Keratinocyte (primary cell): Measurements from ENCODE around the gene IL18RAP. TPM values are rescaled to one million over a fixed set of nuclear protein-coding genes. Genes with fewer than 3 reads are reported as not detected.

Experiments
- DNase-seq: peaks from one replicate; pipeline ENCODE4 v3.0.0-alpha.2; 2011; ENCODE audit warnings: low read depth, missing footprints, low spot score
- FAIRE-seq: peaks from 2 replicates; lab custom pipeline; 2011; peaks lifted over from hg19 to GRCh38; lab: Jason Lieb, UNC
- H2AFZ ChIP-seq: 2 replicates; pipeline ENCODE4 v1.6.0; 2012; ENCODE audit warnings: low read length, control low read depth, inconsistent platforms; ENCODE audit not compliant: control insufficient read depth
- H3K27ac ChIP-seq: 2 replicates; pipeline ENCODE4 v1.5.1; 2011; ENCODE audit warnings: low read length; ENCODE audit not compliant: control insufficient read depth, insufficient read depth
- H3K27me3 ChIP-seq: 3 replicates; pipeline ENCODE4 v1.6.0; 2011; ENCODE audit warnings: low read length; ENCODE audit not compliant: control insufficient read depth, insufficient read depth; ENCODE audit errors: extremely low read depth
- H3K36me3 ChIP-seq, 2 experiments: 2 replicates in 1 of 2; 3 replicates in 1 of 2; pipeline ENCODE4 v1.5.1; 2011; ENCODE audit warnings: low read length in 2 of 2, mild to moderate bottlenecking in 1 of 2; ENCODE audit not compliant: control insufficient read depth in 2 of 2, insufficient read depth in 2 of 2; ENCODE audit errors: extremely low read depth in 1 of 2
- H3K4me1 ChIP-seq: 3 replicates; pipeline ENCODE4 v1.5.1; 2011; ENCODE audit warnings: low read length; ENCODE audit not compliant: control insufficient read depth, insufficient read depth; ENCODE audit errors: extremely low read depth
- H3K4me2 ChIP-seq: 3 replicates; pipeline ENCODE4 v1.6.0; 2011; ENCODE audit warnings: low read depth, low read length; ENCODE audit not compliant: control insufficient read depth, insufficient read depth; ENCODE audit errors: extremely low read depth
- H3K4me3 ChIP-seq, 3 experiments: fragments of 200-600 bp in 1 of 3; sonication (generic) in 1 of 3; 2 replicates in 2 of 3; 3 replicates in 1 of 3; pipeline ENCODE4 v1.5.1; 2011 to 2016; ENCODE audit warnings: low read length in 3 of 3, mild to moderate bottlenecking in 3 of 3, control low read depth in 2 of 3, inconsistent platforms in 1 of 3, low read depth in 1 of 3, mixed read lengths in 1 of 3, mixed run types in 1 of 3, moderate library complexity in 1 of 3; ENCODE audit not compliant: control insufficient read depth in 2 of 3, insufficient read depth in 2 of 3; ENCODE audit errors: extremely low read depth in 1 of 3
- H3K79me2 ChIP-seq: 2 replicates; pipeline ENCODE4 v1.6.0; 2012; ENCODE audit warnings: low read length; ENCODE audit not compliant: control insufficient read depth, insufficient read depth
- H3K9ac ChIP-seq: 3 replicates; pipeline ENCODE4 v1.6.0; 2011; ENCODE audit warnings: low read length; ENCODE audit not compliant: control insufficient read depth, insufficient read depth; ENCODE audit errors: extremely low read depth
- H3K9me1 ChIP-seq: 3 replicates; pipeline ENCODE4 v1.6.0; 2011; ENCODE audit warnings: low read length; ENCODE audit not compliant: control insufficient read depth, insufficient read depth; ENCODE audit errors: extremely low read depth
- H3K9me3 ChIP-seq: 2 replicates; pipeline ENCODE4 v1.5.1; 2012; ENCODE audit warnings: low read depth, low read length; ENCODE audit not compliant: control insufficient read depth
- H4K20me1 ChIP-seq: 3 replicates; pipeline ENCODE4 v1.6.0; 2011; ENCODE audit warnings: low read length; ENCODE audit not compliant: control insufficient read depth, insufficient read depth; ENCODE audit errors: extremely low read depth
- CTCF ChIP-seq, 3 experiments: IDR thresholded peaks in 1 of 3; conservative IDR thresholded peaks in 1 of 3; optimal IDR thresholded peaks in 1 of 3; 2 replicates in 2 of 3; 3 replicates in 1 of 3; pipeline versions ENCODE3 to v1.5.1; 2011; ENCODE audit warnings: low read length in 3 of 3, mild to moderate bottlenecking in 3 of 3, moderate library complexity in 2 of 3, control low read depth in 1 of 3, inconsistent platforms in 1 of 3; ENCODE audit not compliant: insufficient read depth in 2 of 3; ENCODE audit errors: extremely low read depth in 1 of 3
- EZH2 ChIP-seq: IDR thresholded peaks from one replicate; pipeline ENCODE4 v1.6.1; 2012; ENCODE audit warnings: inconsistent platforms, mild to moderate bottlenecking, low read length, moderate library complexity
- dilution Hi-C: fragments of 300-500 bp; cut with MboI; formaldehyde crosslinking; loops from one replicate; pipeline ENCODE4 v1.7.0; 2020; ENCODE audit warnings: low sequenced_read_pairs; ENCODE audit not compliant: extremely low pct_ligation_motif_present
- polyA plus RNA-seq, 5 experiments: library from polyadenylated mRNA; depleted of rRNA in 3 of 5; stranded (reverse) in 3 of 5; stranded (forward) in 1 of 5; unstranded in 1 of 5; fragments of >200 nt; gene quantifications; 1 replicate in 1 of 5; 2 replicates in 3 of 5; 3 replicates in 1 of 5; pipeline versions ENCODE4 v1.2.1 to v1.2.3, GENCODE V29; 2011 to 2012; ENCODE audit warnings: missing spikeins in 2 of 5, low read depth in 1 of 5, low replicate concordance in 1 of 5

The IL18RAP gene
- polyA plus RNA-seq, 1 donor (not counting 4 experiments of a cell fraction or from before 2014, with no cell fraction given) = not detected

GRCh38 chr2:102474785-102475184 lies 51.8 kb downstream of the IL18RAP start:
- no peak overlapping the region for H3K27ac ChIP-seq
- no peak for FAIRE-seq
- TF ChIP-seq CTCF (optimal IDR thresholded peaks at IDR 0.05 in 1 of 3, IDR thresholded peaks at IDR 0.05 in 1 of 3, conservative IDR thresholded peaks at IDR 0.05 in 1 of 3; ENCODE audit: extremely low read depth in 1 of 3, insufficient read depth in 2 of 3, low read length in 3 of 3) (no peak), EZH2 (no peak)
- no peaks in the 10 kb centered on the region for H3K9me1 ChIP-seq
- no peak overlapping the region for H2AFZ ChIP-seq
- no peak overlapping the region for H3K4me3 ChIP-seq
- DNase-seq = no peak
- H3K9ac ChIP-seq = no peak overlapping the region
- no peaks in the 10 kb centered on the region for H3K79me2 ChIP-seq
- H3K36me3 ChIP-seq = no peaks in the 10 kb centered on the region
- no peaks in the 10 kb centered on the region for H4K20me1 ChIP-seq
- H3K27me3 ChIP-seq = peaks cover 3% of the 10 kb centered on the region
- H3K9me3 ChIP-seq = no peaks in the 10 kb centered on the region
- dilution Hi-C loops = loop anchor here (25.0 kb wide), 1 partner anchor 113 kb away; no protein-coding TSS in a partner anchor
- H3K4me2 ChIP-seq = no peak overlapping the region
- H3K4me1 ChIP-seq = no peaks in the 10 kb centered on the region

GRCh38 chr2:102478686-102479470 lies 55.9 kb downstream of the IL18RAP start:
- no peaks in the 10 kb centered on the region for H3K4me1 ChIP-seq
- H3K79me2 ChIP-seq = no peaks in the 10 kb centered on the region
- no peak overlapping the region for H2AFZ ChIP-seq
- H3K9ac ChIP-seq = no peak overlapping the region
- no peaks in the 10 kb centered on the region for H3K36me3 ChIP-seq
- H4K20me1 ChIP-seq = no peaks in the 10 kb centered on the region
- no peak overlapping the region for H3K27ac ChIP-seq
- H3K4me3 ChIP-seq = no peak overlapping the region
- dilution Hi-C loops = no loop called here
- TF ChIP-seq EZH2 (no peak), CTCF (optimal IDR thresholded peaks at IDR 0.05 in 1 of 3, IDR thresholded peaks at IDR 0.05 in 1 of 3, conservative IDR thresholded peaks at IDR 0.05 in 1 of 3; ENCODE audit: extremely low read depth in 1 of 3, insufficient read depth in 2 of 3, low read length in 3 of 3) (no peak)
- peaks cover 3% of the 10 kb centered on the region for H3K27me3 ChIP-seq
- H3K9me1 ChIP-seq = no peaks in the 10 kb centered on the region
- H3K9me3 ChIP-seq = no peaks in the 10 kb centered on the region
- FAIRE-seq = no peak
- no peak overlapping the region for H3K4me2 ChIP-seq
- DNase-seq = no peak
